OCI-LY1 (cell line): ENCODE measurements around the gene FYTTD1.
"Not testable (repeated sequence)": the region's sequence is repeated elsewhere in the genome, so short reads cannot be mapped to it uniquely, and the experiment has no call there.

ENCODE experiments used
- H2AFZ ChIP-seq: fragments of 200-600 bp; sonication (generic), shearing (Covaris generic); 2 replicates; pipeline ENCODE4 v1.6.0; 2014; ENCODE audit warnings: antibody characterized with exemption, mild to moderate bottlenecking, low read length
- H3F3A ChIP-seq: fragments of 200-600 bp; sonication (generic), shearing (Covaris generic); 2 replicates; pipeline ENCODE4 v1.6.0; 2014; ENCODE audit warnings: mild to moderate bottlenecking, antibody characterized with exemption, low read length, moderate library complexity; ENCODE audit not compliant: insufficient read depth
- H3K27ac ChIP-seq: fragments of 200-600 bp; sonication (generic); 2 replicates; pipeline ENCODE4 v1.5.1; 2014; ENCODE audit warnings: low read length, mixed run types, mild to moderate bottlenecking, low read depth; ENCODE audit not compliant: poor library complexity, severe bottlenecking
- H3K27me3 ChIP-seq: fragments of 200-600 bp; sonication (generic); 2 replicates; pipeline ENCODE4 v1.6.0; 2014; ENCODE audit warnings: antibody characterized with exemption, mild to moderate bottlenecking, low read length, moderate library complexity; ENCODE audit not compliant: insufficient read depth
- H3K36me3 ChIP-seq: fragments of 200-600 bp; sonication (generic); 2 replicates; pipeline ENCODE4 v1.6.1; 2014; ENCODE audit warnings: mild to moderate bottlenecking, antibody characterized with exemption, low read length, moderate library complexity, mixed read lengths; ENCODE audit not compliant: insufficient read depth
- H3K4me1 ChIP-seq: fragments of 200-600 bp; sonication (generic); 2 replicates; pipeline ENCODE4 v1.5.1; 2014; ENCODE audit warnings: mild to moderate bottlenecking, low read length, moderate library complexity; ENCODE audit not compliant: insufficient read depth, severe bottlenecking
- H3K4me2 ChIP-seq: fragments of 200-600 bp; sonication (generic), shearing (Covaris generic); 2 replicates; pipeline ENCODE4 v1.6.1; 2014; ENCODE audit warnings: low read length
- H3K4me3 ChIP-seq: fragments of 200-600 bp; sonication (generic); 2 replicates; pipeline ENCODE4 v1.5.1; 2014; ENCODE audit warnings: low read length, low read depth, mild to moderate bottlenecking, mixed read lengths; ENCODE audit not compliant: poor library complexity, severe bottlenecking
- H3K79me2 ChIP-seq: fragments of 200-600 bp; shearing (Covaris generic); 2 replicates; pipeline ENCODE4 v1.6.1; 2016; ENCODE audit warnings: mixed run types, low read length, mixed read lengths; ENCODE audit not compliant: insufficient read depth
- H3K9ac ChIP-seq: fragments of 200-600 bp; sonication (generic), shearing (Covaris generic); 2 replicates; pipeline ENCODE4 v1.6.1; 2014; ENCODE audit warnings: mild to moderate bottlenecking, low read length, mixed read lengths
- H3K9me2 ChIP-seq: fragments of 200-600 bp; sonication (generic), shearing (Covaris generic); 2 replicates; pipeline ENCODE4 v1.6.1; 2014; ENCODE audit warnings: low read depth, mild to moderate bottlenecking, low read length, mixed read lengths
- H3K9me3 ChIP-seq: fragments of 200-600 bp; shearing (Covaris generic); 2 replicates; pipeline ENCODE4 v1.6.1; 2014; ENCODE audit warnings: low read length, mixed read lengths
- H4K20me1 ChIP-seq: fragments of 200-600 bp; sonication (generic), shearing (Covaris generic); 2 replicates; pipeline ENCODE4 v1.6.0; 2016; ENCODE audit warnings: mild to moderate bottlenecking, low read length; ENCODE audit not compliant: insufficient read depth
- CTCF ChIP-seq: fragments of 200-600 bp; sonication (generic), shearing (Covaris generic); IDR thresholded peaks from 2 replicates; pipeline ENCODE4 v1.5.1; 2017; ENCODE audit warnings: mild to moderate bottlenecking, antibody characterized with exemption, low read length, moderate library complexity, mixed read lengths
- EZH2 ChIP-seq: fragments of 200-600 bp; sonication (generic), shearing (Covaris generic); IDR thresholded peaks from 2 replicates; pipeline ENCODE4 v1.8.0; 2017; ENCODE audit warnings: borderline replicate concordance, mixed run types, mild to moderate bottlenecking, antibody characterized with exemption, low read length, moderate library complexity, mixed read lengths

FYTTD1 gene

GRCh38 chr3:197706658-197707057 is 43.0 kb upstream of the FYTTD1 start:
- Histone ChIP-seq H3K9me3 (no peaks in the 10 kb centered on the region), H2AFZ (no peak overlapping the region), H3K79me2 (peaks cover 38% of the 10 kb centered on the region), H4K20me1 (no peaks in the 10 kb centered on the region), H3F3A (no peaks in the 10 kb centered on the region), H3K27ac (peak overlapping the region; percentile 2), H3K4me3 (no peak overlapping the region), H3K4me1 (peaks cover 24% of the 10 kb centered on the region), H3K27me3 (no peaks in the 10 kb centered on the region), H3K9ac (no peak overlapping the region), H3K9me2 (no peaks in the 10 kb centered on the region), H3K36me3 (peaks cover 84% of the 10 kb centered on the region), H3K4me2 (no peak overlapping the region)
- TF ChIP-seq CTCF: no peak
- TF ChIP-seq EZH2: no peak

DNA sequence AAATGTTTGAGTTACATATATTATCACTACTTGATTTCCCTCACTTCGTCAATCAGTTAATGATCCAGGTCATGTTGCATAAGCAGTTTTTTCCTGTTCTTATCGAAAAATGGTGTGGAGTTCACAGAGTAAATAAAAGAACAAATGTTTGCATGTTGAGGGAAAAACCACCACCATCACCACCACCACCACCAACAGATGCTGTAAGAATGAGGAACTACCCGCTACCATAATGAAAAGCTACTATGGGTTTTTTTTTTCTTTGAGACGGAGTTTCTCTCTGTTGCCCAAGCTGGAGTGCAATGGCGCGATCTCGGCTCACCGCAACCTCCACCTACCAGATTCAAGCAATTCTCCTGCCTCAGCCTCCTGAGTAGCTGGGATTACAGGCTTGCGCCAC is 40.5 kb upstream of the FYTTD1 start:
- Histone ChIP-seq H2AFZ (no peak overlapping the region), H3K27me3 (no peaks in the 10 kb centered on the region), H3K36me3 (peaks cover 71% of the 10 kb centered on the region), H4K20me1 (no peaks in the 10 kb centered on the region), H3K27ac (peak overlapping the region; percentile 84), H3K4me3 (no peak overlapping the region), H3K9me3 (no peaks in the 10 kb centered on the region), H3K79me2 (peaks cover 48% of the 10 kb centered on the region), H3K4me1 (peaks cover 49% of the 10 kb centered on the region), H3K4me2 (peak overlapping the region; percentile 31; the same call in 1 of the 2 replicates), H3F3A (no peaks in the 10 kb centered on the region), H3K9ac (no peak overlapping the region), H3K9me2 (no peaks in the 10 kb centered on the region)
- TF ChIP-seq CTCF (no peak), EZH2 (no peak)

DNA sequence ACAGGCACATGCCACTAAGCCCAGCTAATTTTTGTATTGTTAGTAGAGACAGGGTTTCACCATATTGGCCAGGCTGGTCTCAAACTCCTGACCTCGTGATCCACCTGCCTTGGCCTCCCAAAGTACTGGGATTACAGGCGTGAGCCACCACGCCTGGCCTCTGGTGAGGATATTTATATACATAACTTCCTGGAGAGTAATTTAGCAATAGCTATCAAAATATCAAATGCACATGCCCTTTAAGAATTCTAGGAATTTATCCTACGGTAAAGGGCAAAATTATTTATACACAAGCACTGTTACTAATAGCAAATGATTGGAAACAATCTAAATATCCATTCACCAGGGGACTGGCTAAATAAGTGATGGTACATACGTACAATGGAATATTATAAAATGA is 38.7 kb upstream of the FYTTD1 start:
- H3K27ac ChIP-seq, H3K9me2 ChIP-seq, H3K9me3 ChIP-seq, H3K9ac ChIP-seq, H2AFZ ChIP-seq, H4K20me1 ChIP-seq, H3K27me3 ChIP-seq, H3F3A ChIP-seq, H3K4me3 ChIP-seq, H3K4me2 ChIP-seq: not testable (repeated sequence)
- Histone ChIP-seq H3K79me2 (peaks cover 52% of the 10 kb centered on the region), H3K4me1 (peaks cover 50% of the 10 kb centered on the region), H3K36me3 (peaks cover 69% of the 10 kb centered on the region)

DNA sequence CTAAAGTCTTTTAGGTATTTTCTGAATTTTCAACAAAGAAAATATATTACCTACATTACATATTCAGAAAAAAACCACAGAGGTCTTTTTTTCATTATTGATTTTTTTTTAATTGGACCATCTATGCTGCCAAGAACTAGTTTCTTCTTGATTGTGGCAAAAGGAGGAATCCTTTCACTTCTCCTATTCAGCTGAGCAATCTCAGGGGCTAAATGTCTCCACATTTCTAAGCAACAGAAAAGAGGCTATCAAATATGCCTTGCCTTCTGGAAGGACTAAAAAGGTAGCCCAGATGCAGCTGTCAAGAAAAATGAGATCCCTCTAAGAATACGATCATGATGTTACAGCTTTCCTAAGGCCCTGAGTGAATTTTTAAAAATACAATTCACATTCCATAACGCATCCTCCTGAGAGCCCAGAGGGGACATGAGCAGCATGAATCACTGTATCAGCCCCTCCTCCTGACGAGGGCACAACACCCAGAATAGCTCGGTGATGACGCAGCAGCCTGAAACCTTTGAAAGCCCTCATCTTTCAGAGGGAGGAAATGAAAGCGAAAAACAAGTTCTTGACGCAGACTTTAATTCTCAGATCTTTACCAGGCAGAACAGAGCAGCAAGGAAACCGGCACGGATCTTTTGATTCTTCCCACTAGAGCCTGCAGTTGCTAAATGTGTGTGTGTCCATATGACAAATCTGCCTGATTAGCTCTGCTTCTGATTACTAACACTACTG is 37.5 kb upstream of the FYTTD1 start:
- H3K9ac ChIP-seq: 0 out of 2 replicates have a peak overlapping the region, but pooled peaks have one; percentile 5
- peak overlapping the region; percentile 58 for H3K4me2 ChIP-seq
- H3K79me2 ChIP-seq: peaks cover 51% of the 10 kb centered on the region
- peaks cover 70% of the 10 kb centered on the region for H3K36me3 ChIP-seq
- no peaks in the 10 kb centered on the region for H3F3A ChIP-seq
- H3K4me1 ChIP-seq: peaks cover 48% of the 10 kb centered on the region
- no peaks in the 10 kb centered on the region for H4K20me1 ChIP-seq
- no peaks in the 10 kb centered on the region for H3K9me2 ChIP-seq
- peak overlapping the region; percentile 82 for H3K27ac ChIP-seq
- no peak overlapping the region for H2AFZ ChIP-seq
- H3K9me3 ChIP-seq: no peaks in the 10 kb centered on the region
- no peak for TF ChIP-seq CTCF
- no peak for TF ChIP-seq EZH2
- no peaks in the 10 kb centered on the region for H3K27me3 ChIP-seq
- H3K4me3 ChIP-seq: peak overlapping the region; percentile 18
